ENCODE measurements around the gene PTCD1. TPM values are rescaled to one million over a fixed set of nuclear protein-coding genes. Genes with fewer than 3 reads are reported as not detected.

The PTCD1 gene
- total RNA-seq, 4 donors from 2014 or later = 5.7 to 12.7 (median 6.6) TPM

- no peak for TF ChIP-seq POLR2A (IDR thresholded peaks at IDR 0.05)
- no peak for TF ChIP-seq CTCF (IDR thresholded peaks at IDR 0.05)
- intact Hi-C loops (cut with DNase I) = no loop called here
- 76% methylated on average over 7 to 13 of the region's 13 CpGs for WGBS, 2 donors
- Histone ChIP-seq H3K27me3 (no peaks in the 10 kb centered on the region), H3K4me3 (no peak overlapping the region), H3K4me1 (peaks cover 0 to 42% (median under 1%) of the 10 kb centered on the region in 3 donors), H3K9me3 (no peaks in the 10 kb centered on the region), H3K27ac (no peak overlapping the region), H3K36me3 (peaks cover 18 to 99% (median 48%) of the 10 kb centered on the region in 3 donors)
- no peak for DNase-seq
These were observed 17.7 kb upstream of the PTCD1 start for GRCh38 chr7:99456288-99456687.

GRCh38 chr7:99455874-99456273 lies 17.3 kb upstream of the PTCD1 start:
- intact Hi-C loops (cut with DNase I) = no loop called here
- peaks cover 0 to 38% (median 0%) of the 10 kb centered on the region in 3 donors for H3K4me1 ChIP-seq
- no peak overlapping the region for H3K4me3 ChIP-seq
- no peak for DNase-seq
- WGBS, 2 donors = 91% methylated on average over 4 of the region's 9 CpGs; no CpG with 5 or more reads in 1 of the 2 donors
- no peaks in the 10 kb centered on the region for H3K9me3 ChIP-seq
- no peak overlapping the region for H3K27ac ChIP-seq
- TF ChIP-seq CTCF (IDR thresholded peaks at IDR 0.05) = no peak
- no peak for TF ChIP-seq POLR2A (IDR thresholded peaks at IDR 0.05)
- H3K27me3 ChIP-seq = no peaks in the 10 kb centered on the region
- H3K36me3 ChIP-seq = peaks cover 20 to 100% (median 50%) of the 10 kb centered on the region in 3 donors

- no peak for DNase-seq
- H3K36me3 ChIP-seq = peaks cover 24 to 100% (median 63%) of the 10 kb centered on the region in 3 donors
- TF ChIP-seq CTCF (IDR thresholded peaks at IDR 0.05) = no peak
- TF ChIP-seq POLR2A (IDR thresholded peaks at IDR 0.05) = no peak
- H3K9me3 ChIP-seq = no peaks in the 10 kb centered on the region
- 60% methylated on average over 2 of the region's 11 CpGs; no CpG with 5 or more reads in 1 of the 2 donors for WGBS, 2 donors
- H3K4me1 ChIP-seq = peaks cover 0 to 25% (median 0%) of the 10 kb centered on the region in 3 donors
- H3K27ac ChIP-seq = peak overlapping the region in 3 of 4 donors; percentile 64 to 78 (median 68)
- no peaks in the 10 kb centered on the region for H3K27me3 ChIP-seq
- H3K4me3 ChIP-seq = no peak overlapping the region
- intact Hi-C loops (cut with DNase I) = no loop called here
These were observed 14.5 kb upstream of the PTCD1 start for GRCh38 chr7:99453105-99453504.

GRCh38 chr7:99452541-99452940 lies 13.9 kb upstream of the PTCD1 start:
- Histone ChIP-seq H3K27me3 (no peaks in the 10 kb centered on the region), H3K4me3 (no peak overlapping the region), H3K36me3 (peaks cover 22 to 100% (median 63%) of the 10 kb centered on the region in 3 donors), H3K27ac (peak overlapping the region in 3 of 4 donors; percentile 64 to 78 (median 68)), H3K4me1 (peaks cover 0 to 25% (median 0%) of the 10 kb centered on the region in 3 donors), H3K9me3 (no peaks in the 10 kb centered on the region)
- no CpG with 5 or more reads among the region's 13 CpGs for WGBS, 2 donors
- intact Hi-C loops (cut with DNase I) = no loop called here
- no peak for TF ChIP-seq CTCF (IDR thresholded peaks at IDR 0.05)
- no peak for TF ChIP-seq POLR2A (IDR thresholded peaks at IDR 0.05)
- DNase-seq = no peak

- Histone ChIP-seq H3K9me3 (no peaks in the 10 kb centered on the region), H3K36me3 (peaks cover 19 to 100% (median 60%) of the 10 kb centered on the region in 3 donors), H3K27me3 (no peaks in the 10 kb centered on the region), H3K27ac (peak overlapping the region in 3 of 4 donors; percentile 64 to 78 (median 68)), H3K4me3 (no peak overlapping the region), H3K4me1 (peaks cover 0 to 25% (median 0%) of the 10 kb centered on the region in 3 donors)
- 70 to 100% methylated on average over 1 to 3 of the region's 8 CpGs for WGBS, 2 donors
- intact Hi-C loops (cut with DNase I) = no loop called here
- TF ChIP-seq POLR2A (IDR thresholded peaks at IDR 0.05) (no peak), CTCF (IDR thresholded peaks at IDR 0.05) (no peak)
- DNase-seq = no peak
These were observed 13.3 kb upstream of the PTCD1 start for GRCh38 chr7:99451936-99452335.
